IgD-negative memory B cell (primary cell): ENCODE measurements around the gene PSMD11. TPM values are rescaled to one million over a fixed set of nuclear protein-coding genes. Genes with fewer than 3 reads are reported as not detected.
A peak's percentile ranks its signal among the peaks of the same experiment; 100 is the strongest.

ENCODE experiments used
- H3K27ac Mint-ChIP-seq, 3 donors: one replicate each; pipeline ENCODE4 v1.8.0; 2020 to 2022; ENCODE audit warnings: mild to moderate bottlenecking in 3 of 3, mixed read lengths in 3 of 3, moderate library complexity in 1 of 3
- H3K27me3 Mint-ChIP-seq: one replicate; pipeline ENCODE4 v1.8.0; 2021; ENCODE audit warnings: mixed read lengths
- H3K36me3 Mint-ChIP-seq: one replicate; pipeline ENCODE4 v1.8.0; 2020; ENCODE audit warnings: mild to moderate bottlenecking, mixed read lengths
- H3K4me1 Mint-ChIP-seq, 3 donors: one replicate each; pipeline ENCODE4 v1.8.0; 2020 to 2022; ENCODE audit warnings: mixed read lengths in 3 of 3, mild to moderate bottlenecking in 1 of 3
- H3K4me3 Mint-ChIP-seq, 4 donors: one replicate each; pipeline ENCODE4 v1.8.0; 2020 to 2022; ENCODE audit warnings: mild to moderate bottlenecking in 4 of 4, mixed read lengths in 4 of 4, moderate library complexity in 3 of 4
- H3K9me3 Mint-ChIP-seq, 3 donors: one replicate each; pipeline ENCODE4 v1.8.0; 2020 to 2021; ENCODE audit warnings: mixed read lengths in 3 of 3, mild to moderate bottlenecking in 1 of 3
- polyA plus RNA-seq: library from polyadenylated mRNA; unstranded; fragments of 300-500 nt; fragmentation: Illumina TruSeq; gene quantifications from one replicate; pipeline ENCODE4 v1.2.3, GENCODE V29; 2021

Gene PSMD11
- polyA plus RNA-seq, 1 donor from 2014 or later = 126 TPM

DNA sequence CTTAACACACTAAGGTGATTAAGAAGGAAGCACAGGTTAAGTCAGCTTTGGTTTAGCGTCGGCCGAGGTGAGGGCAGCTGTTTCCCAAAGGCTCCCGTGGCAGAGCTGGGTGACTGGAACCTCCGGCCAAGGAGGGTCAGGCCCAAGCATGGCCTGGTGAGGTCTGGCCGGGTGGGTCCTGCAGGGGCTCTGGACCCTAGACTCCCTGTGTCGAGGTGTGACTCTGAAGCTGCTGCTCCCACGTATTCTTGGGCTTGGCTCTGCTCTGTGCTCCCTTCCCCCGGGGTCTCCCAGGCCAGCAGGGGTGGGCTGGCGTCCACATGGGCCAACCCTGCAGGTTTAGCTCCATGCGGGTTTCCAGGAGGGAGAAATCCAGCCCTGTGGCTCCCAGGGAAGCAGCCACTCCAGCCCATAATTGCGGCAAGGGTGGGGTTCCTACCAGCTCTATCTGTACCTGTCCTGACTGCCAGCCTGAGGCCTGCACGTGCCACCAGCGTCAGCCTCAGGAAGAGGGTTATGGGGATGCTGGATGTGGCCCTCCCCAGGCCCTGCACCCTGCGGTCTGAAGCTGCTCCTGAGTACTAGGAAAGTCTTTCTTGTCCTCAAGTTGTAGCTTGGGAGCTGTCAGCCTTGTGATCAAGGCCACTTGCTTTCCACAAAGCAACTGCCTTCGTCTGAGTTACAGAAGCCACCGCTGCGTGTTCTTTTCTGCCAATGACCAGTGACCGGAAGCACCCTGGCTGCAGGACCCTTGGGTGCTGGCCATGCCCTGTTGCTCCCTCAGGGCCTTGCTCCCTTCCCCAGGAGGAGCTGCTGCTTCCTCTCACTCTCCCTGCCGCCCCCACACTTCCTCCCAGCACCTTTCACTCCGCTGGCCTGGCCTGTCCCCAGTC is 47.3 kb downstream of the PSMD11 start:
- Mint-ChIP-seq H3K27me3 (no peaks in the 10 kb centered on the region), H3K36me3 (peaks cover 3% of the 10 kb centered on the region), H3K9me3 (no peaks in the 10 kb centered on the region), H3K4me3 (peak overlapping the region; percentile 65 to 92 (median 84)), H3K4me1 (peaks cover 47 to 60% (median 57%) of the 10 kb centered on the region in 3 donors), H3K27ac (peak overlapping the region; percentile 75 to 85 (median 78))

GRCh38 chr17:32492264-32492589 is 47.9 kb downstream of the PSMD11 start:
- Mint-ChIP-seq H3K4me3 (peak overlapping the region; percentile 13 to 92 (median 84)), H3K9me3 (no peaks in the 10 kb centered on the region), H3K27me3 (no peaks in the 10 kb centered on the region), H3K36me3 (peaks cover 3% of the 10 kb centered on the region), H3K4me1 (peaks cover 49 to 60% (median 57%) of the 10 kb centered on the region in 3 donors), H3K27ac (peak overlapping the region; percentile 75 to 85 (median 78))

- H3K27ac Mint-ChIP-seq = peak overlapping the region; percentile 75 to 85 (median 83)
- H3K4me1 Mint-ChIP-seq = peaks cover 48 to 56% (median 55%) of the 10 kb centered on the region in 3 donors
- no peaks in the 10 kb centered on the region for H3K9me3 Mint-ChIP-seq
- no peaks in the 10 kb centered on the region for H3K27me3 Mint-ChIP-seq
- peaks cover 3% of the 10 kb centered on the region for H3K36me3 Mint-ChIP-seq
- H3K4me3 Mint-ChIP-seq = peak overlapping the region in 3 of 4 donors; percentile 63 to 91 (median 77)
Observed at GRCh38 chr17:32492648-32493289, 48.5 kb downstream of the PSMD11 start.

DNA sequence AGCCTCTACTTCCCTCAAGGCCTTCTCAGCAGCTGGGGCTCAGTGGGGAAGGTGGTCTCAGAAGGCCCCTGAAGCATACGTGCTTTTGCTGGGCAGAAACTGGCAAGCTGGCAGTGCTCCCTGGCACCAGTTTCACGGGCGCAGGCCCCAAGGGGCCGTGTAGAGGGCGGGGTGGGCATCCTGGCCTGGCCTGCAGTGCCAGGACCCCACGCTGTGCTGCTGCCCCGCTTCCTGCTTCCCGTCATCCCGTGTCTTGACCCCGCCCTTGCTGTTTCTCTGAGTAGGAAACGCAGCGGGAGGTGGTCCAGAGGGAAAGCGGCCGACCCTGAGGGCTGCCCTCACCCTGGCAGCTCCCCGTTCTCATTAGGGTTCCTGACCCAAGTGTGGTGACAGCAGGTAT is 49.3 kb downstream of the PSMD11 start:
- peak overlapping the region in 2 of 4 donors; percentile 37 to 91 for H3K4me3 Mint-ChIP-seq
- peaks cover 43 to 49% (median 48%) of the 10 kb centered on the region in 3 donors for H3K4me1 Mint-ChIP-seq
- H3K27ac Mint-ChIP-seq = peak overlapping the region in 1 of 3 donors; percentile 18
- H3K9me3 Mint-ChIP-seq = no peaks in the 10 kb centered on the region
- H3K27me3 Mint-ChIP-seq = no peaks in the 10 kb centered on the region
- H3K36me3 Mint-ChIP-seq = peaks cover 3% of the 10 kb centered on the region

- Mint-ChIP-seq H3K4me1 (peaks cover 39 to 44% (median 43%) of the 10 kb centered on the region in 3 donors), H3K27me3 (no peaks in the 10 kb centered on the region), H3K4me3 (peak overlapping the region in 3 of 4 donors; percentile 37 to 57 (median 37)), H3K36me3 (peaks cover 3% of the 10 kb centered on the region), H3K9me3 (no peaks in the 10 kb centered on the region), H3K27ac (peak overlapping the region in 1 of 3 donors; percentile 18)
Observed at GRCh38 chr17:32493976-32494513, 49.7 kb downstream of the PSMD11 start.

- peak overlapping the region in 1 of 4 donors; percentile 65 for H3K4me3 Mint-ChIP-seq
- H3K36me3 Mint-ChIP-seq = peaks cover 3% of the 10 kb centered on the region
- H3K4me1 Mint-ChIP-seq = peaks cover 32 to 37% (median 36%) of the 10 kb centered on the region in 3 donors
- no peak overlapping the region for H3K27ac Mint-ChIP-seq
- no peaks in the 10 kb centered on the region for H3K9me3 Mint-ChIP-seq
- H3K27me3 Mint-ChIP-seq = no peaks in the 10 kb centered on the region
Observed at GRCh38 chr17:32494621-32495358, 50.5 kb downstream of the PSMD11 start.

- peak overlapping the region in 2 of 4 donors; percentile 17 to 65 for H3K4me3 Mint-ChIP-seq
- H3K36me3 Mint-ChIP-seq = peaks cover 3% of the 10 kb centered on the region
- no peaks in the 10 kb centered on the region for H3K27me3 Mint-ChIP-seq
- peak overlapping the region in 1 of 3 donors; percentile 46 for H3K27ac Mint-ChIP-seq
- H3K4me1 Mint-ChIP-seq = peaks cover 26 to 31% (median 29%) of the 10 kb centered on the region in 3 donors
- H3K9me3 Mint-ChIP-seq = no peaks in the 10 kb centered on the region
Observed at GRCh38 chr17:32495359-32496231, 51.3 kb downstream of the PSMD11 start.

GRCh38 chr17:32496395-32497073 is 52.2 kb downstream of the PSMD11 start:
- Mint-ChIP-seq H3K27ac (peak overlapping the region in 1 of 3 donors; percentile 48), H3K4me1 (peaks cover 20 to 22% (median 21%) of the 10 kb centered on the region in 3 donors), H3K4me3 (peak overlapping the region in 1 of 4 donors; percentile 55), H3K36me3 (peaks cover 3% of the 10 kb centered on the region), H3K9me3 (no peaks in the 10 kb centered on the region), H3K27me3 (no peaks in the 10 kb centered on the region)

GRCh38 chr17:32497431-32498205 is 53.3 kb downstream of the PSMD11 start:
- Mint-ChIP-seq H3K36me3 (peaks cover 3% of the 10 kb centered on the region), H3K4me3 (peak overlapping the region in 1 of 4 donors; percentile 5), H3K27me3 (no peaks in the 10 kb centered on the region), H3K27ac (no peak overlapping the region), H3K4me1 (peaks cover 17 to 19% (median 19%) of the 10 kb centered on the region in 3 donors), H3K9me3 (no peaks in the 10 kb centered on the region)

- Mint-ChIP-seq H3K36me3 (peaks cover 3% of the 10 kb centered on the region), H3K27me3 (no peaks in the 10 kb centered on the region), H3K27ac (peak overlapping the region in 1 of 3 donors; percentile 53), H3K4me3 (no peak overlapping the region), H3K9me3 (no peaks in the 10 kb centered on the region), H3K4me1 (peaks cover 15 to 17% (median 17%) of the 10 kb centered on the region in 3 donors)
Observed at GRCh38 chr17:32498391-32498790, 54.1 kb downstream of the PSMD11 start.

DNA sequence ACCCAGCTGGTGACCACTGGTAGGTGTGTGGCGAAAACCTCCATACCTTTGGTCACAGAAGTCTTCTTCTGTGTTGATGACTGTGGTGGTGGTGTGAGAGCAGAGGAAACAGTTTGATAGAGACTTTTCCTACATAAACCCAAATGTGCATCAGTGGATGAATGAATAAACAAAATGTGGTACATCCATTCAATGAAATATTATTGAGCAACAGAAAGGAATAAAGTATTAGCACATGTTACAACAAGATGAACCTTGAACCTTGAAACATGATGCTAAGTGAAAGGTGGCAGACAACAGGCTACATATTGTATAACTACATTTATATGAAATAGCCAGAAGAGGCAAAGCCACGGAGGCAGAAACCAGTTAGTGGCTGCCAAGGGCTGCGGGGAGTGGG is 57.7 kb downstream of the PSMD11 start:
- peaks cover 32 to 39% (median 34%) of the 10 kb centered on the region in 3 donors for H3K4me1 Mint-ChIP-seq
- H3K9me3 Mint-ChIP-seq = no peaks in the 10 kb centered on the region
- peak overlapping the region; percentile 33 to 94 (median 34) for H3K27ac Mint-ChIP-seq
- peaks cover 1% of the 10 kb centered on the region for H3K36me3 Mint-ChIP-seq
- peak overlapping the region in 1 of 4 donors; percentile 41 for H3K4me3 Mint-ChIP-seq
- H3K27me3 Mint-ChIP-seq = no peaks in the 10 kb centered on the region

DNA sequence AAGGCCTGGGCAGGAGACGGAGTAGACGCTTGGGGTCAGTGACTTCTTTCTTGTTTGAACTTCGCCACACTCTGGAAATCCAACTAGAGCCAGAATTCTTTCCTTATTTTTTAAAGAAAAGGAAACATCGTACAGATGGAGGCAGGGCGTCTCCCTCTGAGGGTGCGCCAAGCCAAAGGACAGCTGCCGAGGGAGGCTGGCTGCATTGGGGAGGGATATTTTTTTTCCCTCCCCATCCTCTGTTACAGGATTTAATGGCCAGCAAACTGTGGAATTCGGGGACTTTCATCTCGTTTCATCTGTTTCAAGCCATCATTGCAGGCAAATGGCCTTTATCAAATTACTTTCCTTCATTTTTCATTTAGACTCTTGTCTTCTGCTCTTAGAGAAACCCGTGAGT is 58.4 kb downstream of the PSMD11 start:
- Mint-ChIP-seq H3K27ac (peak overlapping the region; percentile 85 to 98 (median 94)), H3K4me1 (peaks cover 32 to 39% (median 34%) of the 10 kb centered on the region in 3 donors), H3K27me3 (no peaks in the 10 kb centered on the region), H3K36me3 (peaks cover 1% of the 10 kb centered on the region), H3K9me3 (no peaks in the 10 kb centered on the region), H3K4me3 (peak overlapping the region in 2 of 4 donors; percentile 41 to 90)
